NCI-H187 (cell line): ENCODE data around the gene PRKN.

ENCODE experiments used
- DNase-seq, 2 experiments: peaks; one replicate each; lab custom pipeline; 2025; lab: John Stamatoyannopoulos, UW

PRKN gene

GRCh38 chr6:161721511-161721910 lies 1006.1 kb downstream of the PRKN start:
- DNase-seq: no peak

GRCh38 chr6:161716176-161716575 lies 1011.4 kb downstream of the PRKN start:
- no peak for DNase-seq

- no peak for DNase-seq
These were observed 1015.6 kb downstream of the PRKN start for GRCh38 chr6:161711938-161712337.

GRCh38 chr6:161711515-161711914 lies 1016.1 kb downstream of the PRKN start:
- DNase-seq: no peak

GRCh38 chr6:161710698-161711097 lies 1016.9 kb downstream of the PRKN start:
- DNase-seq: no peak

- no peak for DNase-seq
These were observed 1026.5 kb downstream of the PRKN start for GRCh38 chr6:161701056-161701455.

- DNase-seq: no peak
These were observed 1030.8 kb downstream of the PRKN start for GRCh38 chr6:161696801-161697200.

- no peak for DNase-seq
These were observed 1032.6 kb downstream of the PRKN start for GRCh38 chr6:161694995-161695394.

- no peak for DNase-seq
These were observed 1040.9 kb downstream of the PRKN start for GRCh38 chr6:161686655-161687054.

- no peak for DNase-seq
These were observed 1042.7 kb downstream of the PRKN start for GRCh38 chr6:161684731-161685475.

- no peak for DNase-seq
These were observed 1044.2 kb downstream of the PRKN start for GRCh38 chr6:161683400-161683799.

GRCh38 chr6:161682982-161683381 lies 1044.6 kb downstream of the PRKN start:
- DNase-seq: no peak

- DNase-seq: no peak
These were observed 1047.5 kb downstream of the PRKN start for GRCh38 chr6:161679980-161680538.

GRCh38 chr6:161677188-161677587 lies 1050.4 kb downstream of the PRKN start:
- DNase-seq: no peak

- DNase-seq: no peak
These were observed 1051.0 kb downstream of the PRKN start for GRCh38 chr6:161676586-161676985.

GRCh38 chr6:161674930-161675682 lies 1052.5 kb downstream of the PRKN start:
- DNase-seq: no peak

GRCh38 chr6:161673026-161673425 lies 1054.5 kb downstream of the PRKN start:
- no peak for DNase-seq

GRCh38 chr6:161671117-161671516 lies 1056.4 kb downstream of the PRKN start:
- no peak for DNase-seq

- no peak for DNase-seq
These were observed 1058.9 kb downstream of the PRKN start for GRCh38 chr6:161668665-161669064.

GRCh38 chr6:161667957-161668356 lies 1059.6 kb downstream of the PRKN start:
- DNase-seq: no peak

GRCh38 chr6:161663682-161664081 lies 1063.9 kb downstream of the PRKN start:
- DNase-seq: no peak

- DNase-seq: no peak
These were observed 1066.6 kb downstream of the PRKN start for GRCh38 chr6:161660666-161661571.
